SJSA1 (cell line): ENCODE measurements around the gene DOK7. TPM values are rescaled to one million over a fixed set of nuclear protein-coding genes. Genes with fewer than 3 reads are reported as not detected.
"Not testable (repeated sequence)": the region's sequence is repeated elsewhere in the genome, so short reads cannot be mapped to it uniquely, and the experiment has no call there.

Experiments used
- DNase-seq, 2 experiments: peaks; one replicate each; pipeline ENCODE4 v3.0.0-alpha.2; 2015 to 2020; ENCODE audit warnings: low spot score in 2 of 2, low read depth in 1 of 2
- H3K27ac ChIP-seq: fragments of 250-450 bp; sonication (Bioruptor Pico); 2 replicates; pipeline ENCODE4 v1.5.1; 2020; ENCODE audit warnings: mild to moderate bottlenecking, moderate library complexity
- H3K27me3 ChIP-seq: fragments of 250-450 bp; sonication (Bioruptor Pico); replicated peaks from 2 replicates; pipeline ENCODE4 v1.5.1; 2020; ENCODE audit warnings: mild to moderate bottlenecking, moderate library complexity
- H3K36me3 ChIP-seq: fragments of 250-450 bp; sonication (Bioruptor Pico); 2 replicates; pipeline ENCODE4 v1.5.1; 2020; ENCODE audit warnings: mild to moderate bottlenecking
- H3K4me1 ChIP-seq: fragments of 250-450 bp; sonication (Bioruptor Pico); replicated peaks from 2 replicates; pipeline ENCODE4 v1.6.1; 2021; ENCODE audit warnings: mild to moderate bottlenecking
- H3K4me3 ChIP-seq: fragments of 250-450 bp; sonication (Bioruptor Pico); 2 replicates; pipeline ENCODE4 v1.5.1; 2020; ENCODE audit warnings: mild to moderate bottlenecking
- H3K9me3 ChIP-seq: fragments of 250-450 bp; sonication (Bioruptor Pico); replicated peaks from 2 replicates; pipeline ENCODE4 v1.5.1; 2020; ENCODE audit warnings: mild to moderate bottlenecking
- total RNA-seq: library from RNA; depleted of rRNA; stranded (reverse); fragments of >200 nt; shearing (Covaris generic); gene quantifications from 2 replicates; pipeline ENCODE4 v1.2.3, GENCODE V29; 2014; rRNA removed

DOK7 gene
- total RNA-seq, 1 experiment from 2014 or later, result 0.05 TPM

DNA sequence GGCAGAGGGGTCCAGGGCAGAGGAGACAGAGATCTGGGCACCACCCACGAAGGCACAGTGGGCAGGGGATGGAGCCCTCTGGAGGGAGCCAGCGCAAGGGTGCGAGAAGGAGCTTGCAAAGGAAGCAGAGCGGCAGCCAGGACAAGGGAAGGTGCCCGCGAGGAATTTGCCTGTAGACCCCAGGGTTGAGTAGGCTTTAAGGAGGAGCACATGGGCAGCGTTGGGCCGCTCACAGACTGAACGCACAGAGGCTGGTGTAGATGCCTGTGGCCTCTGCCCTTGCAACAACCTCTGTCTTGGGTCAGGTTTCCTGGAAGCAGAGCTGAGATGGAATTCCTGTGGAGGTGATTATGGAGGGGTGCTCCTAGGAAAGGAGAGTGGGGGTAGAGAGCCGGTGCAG lies 72.7 kb downstream of the DOK7 start:
- not testable (repeated sequence) for H3K4me3 ChIP-seq, H3K27me3 ChIP-seq, H3K4me1 ChIP-seq, H3K27ac ChIP-seq, DNase-seq, H3K9me3 ChIP-seq, H3K36me3 ChIP-seq

GRCh38 chr4:3538906-3539305 lies 75.8 kb downstream of the DOK7 start:
- not testable (repeated sequence) for H3K4me3 ChIP-seq, H3K9me3 ChIP-seq, H3K36me3 ChIP-seq, DNase-seq, H3K4me1 ChIP-seq, H3K27me3 ChIP-seq, H3K27ac ChIP-seq

DNA sequence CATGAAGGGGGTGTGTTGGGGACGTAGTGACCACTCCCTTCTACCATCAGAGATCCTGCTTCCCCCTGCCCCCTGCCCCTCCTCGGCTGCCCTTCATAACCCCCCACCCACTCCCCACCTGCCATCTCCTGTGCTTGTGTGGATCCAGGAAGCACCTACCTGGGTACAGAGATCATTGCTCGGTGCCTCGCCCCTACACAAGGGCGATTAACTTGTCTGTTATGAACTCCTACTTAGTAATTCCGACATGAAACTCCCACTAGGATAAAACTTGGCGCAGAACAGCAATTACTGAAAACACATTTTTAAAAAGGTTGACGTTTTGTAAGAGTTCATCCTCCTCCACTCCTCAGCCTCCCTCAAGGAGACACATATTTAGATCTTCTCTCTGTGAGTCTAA lies 80.3 kb downstream of the DOK7 start:
- H3K36me3 ChIP-seq, result not testable (repeated sequence)

More for the DNA sequence above, 80.3 kb downstream of the DOK7 start:
- not testable (repeated sequence) for DNase-seq, H3K27me3 ChIP-seq, H3K9me3 ChIP-seq, H3K4me3 ChIP-seq, H3K4me1 ChIP-seq, H3K27ac ChIP-seq

Other genes starting within 250 kb of the DOK7 start
- 0.21 TPM in 1 of 2 replicates, not detected in the other for gene MSANTD1, start 214.1 kb upstream of the DOK7 start, total RNA-seq
- gene RGS12, start 170.3 kb upstream of the DOK7 start, total RNA-seq, result 48.5 and 79.6 TPM in 2 replicates
- gene HGFAC, start 21.3 kb upstream of the DOK7 start, total RNA-seq, result 0.42 TPM in 1 of 2 replicates, not detected in the other
- 140 and 148 TPM in 2 replicates for gene LRPAP1, start 69.1 kb downstream of the DOK7 start, total RNA-seq